ENCODE data around the gene CAMK1G.

The CAMK1G gene

GRCh38 chr1:209564849-209565248, 18.7 kb upstream of the CAMK1G start:
- DNase-seq (ENCODE audit: extremely low read depth in 1 of 2, low read depth in 1 of 2): no peak

GRCh38 chr1:209565759-209566678, 17.5 kb upstream of the CAMK1G start:
- DNase-seq (ENCODE audit: extremely low read depth in 1 of 2, low read depth in 1 of 2): peak; percentile 32 to 42

GRCh38 chr1:209567698-209568175, 15.8 kb upstream of the CAMK1G start:
- no peak for DNase-seq (ENCODE audit: extremely low read depth in 1 of 2, low read depth in 1 of 2)

- DNase-seq (ENCODE audit: extremely low read depth in 1 of 2, low read depth in 1 of 2): peak; percentile 33 to 54
These were observed 13.9 kb upstream of the CAMK1G start for GRCh38 chr1:209569455-209570207.

- no peak for DNase-seq (ENCODE audit: extremely low read depth in 1 of 2, low read depth in 1 of 2)
These were observed 12.8 kb upstream of the CAMK1G start for GRCh38 chr1:209570743-209571142.

- DNase-seq (ENCODE audit: extremely low read depth in 1 of 2, low read depth in 1 of 2): peak; percentile 12 to 42
These were observed 6.9 kb upstream of the CAMK1G start for GRCh38 chr1:209576392-209577197.

GRCh38 chr1:209577346-209577745, 6.2 kb upstream of the CAMK1G start:
- no peak for DNase-seq (ENCODE audit: extremely low read depth in 1 of 2, low read depth in 1 of 2)

- DNase-seq (ENCODE audit: extremely low read depth in 1 of 2, low read depth in 1 of 2): no peak
These were observed 2.9 kb upstream of the CAMK1G start for GRCh38 chr1:209580577-209580976.

GRCh38 chr1:209584231-209584672, 738 bp downstream of the CAMK1G start:
- DNase-seq (ENCODE audit: extremely low read depth in 1 of 2, low read depth in 1 of 2): no peak

GRCh38 chr1:209585197-209585596, 1.7 kb downstream of the CAMK1G start:
- DNase-seq (ENCODE audit: extremely low read depth in 1 of 2, low read depth in 1 of 2): no peak

GRCh38 chr1:209585672-209586071, 2.2 kb downstream of the CAMK1G start:
- DNase-seq (ENCODE audit: extremely low read depth in 1 of 2, low read depth in 1 of 2): no peak

- no peak for DNase-seq (ENCODE audit: extremely low read depth in 1 of 2, low read depth in 1 of 2)
These were observed 2.8 kb downstream of the CAMK1G start for GRCh38 chr1:209586221-209586740.

GRCh38 chr1:209587789-209588188, 4.3 kb downstream of the CAMK1G start:
- no peak for DNase-seq (ENCODE audit: extremely low read depth in 1 of 2, low read depth in 1 of 2)

GRCh38 chr1:209589440-209589839, 5.9 kb downstream of the CAMK1G start:
- no peak for DNase-seq (ENCODE audit: extremely low read depth in 1 of 2, low read depth in 1 of 2)

- DNase-seq (ENCODE audit: extremely low read depth in 1 of 2, low read depth in 1 of 2): no peak
These were observed 6.3 kb downstream of the CAMK1G start for GRCh38 chr1:209589863-209590262.

GRCh38 chr1:209590405-209590804, 6.9 kb downstream of the CAMK1G start:
- DNase-seq (ENCODE audit: extremely low read depth in 1 of 2, low read depth in 1 of 2): no peak

GRCh38 chr1:209593747-209594146, 10.2 kb downstream of the CAMK1G start:
- DNase-seq (ENCODE audit: extremely low read depth in 1 of 2, low read depth in 1 of 2): no peak

- no peak for DNase-seq (ENCODE audit: extremely low read depth in 1 of 2, low read depth in 1 of 2)
These were observed 10.9 kb downstream of the CAMK1G start for GRCh38 chr1:209594440-209594839.

- DNase-seq (ENCODE audit: extremely low read depth in 1 of 2, low read depth in 1 of 2): no peak
These were observed 11.5 kb downstream of the CAMK1G start for GRCh38 chr1:209595028-209595427.

GRCh38 chr1:209595599-209596285, 12.2 kb downstream of the CAMK1G start:
- no peak for DNase-seq (ENCODE audit: extremely low read depth in 1 of 2, low read depth in 1 of 2)

All from activated CD8-positive, alpha-beta memory T cell treated with anti-CD3 and anti-CD28 coated beads for 1 hour (primary cell).